ENCODE results near the gene NBEA. TPM values are rescaled to one million over a fixed set of nuclear protein-coding genes. Genes with fewer than 3 reads are reported as not detected.

The NBEA gene
- total RNA-seq, 2 donors from 2014 or later, result 15.2 to 15.9 TPM

GRCh38 chr13:35502456-35502855 is 560.4 kb downstream of the NBEA start:
- no peak for DNase-seq
- H3K27me3 Mint-ChIP-seq (ENCODE audit: insufficient read depth), result no peaks in the 10 kb centered on the region
- no peaks in the 10 kb centered on the region for H3K9me3 Mint-ChIP-seq
- no peaks in the 10 kb centered on the region for H3K36me3 Mint-ChIP-seq (ENCODE audit: low read depth)
- no peak overlapping the region for H3K9ac ChIP-seq (ENCODE audit: extremely low read depth, low read length, poor library complexity, severe bottlenecking)
- H3K4me1 ChIP-seq (ENCODE audit: control insufficient read depth, insufficient read depth, low read length), result peaks cover 3% of the 10 kb centered on the region
- H3K27ac ChIP-seq (ENCODE audit: low read depth, low read length), result no peak overlapping the region
- 64% methylated on average over 3 of the region's 3 CpGs; no CpG with 5 or more reads in 1 of the 2 experiments for WGBS, 2 experiments (ENCODE audit: insufficient coverage in 1 of 2, insufficient read length in 1 of 2)
- no peaks in the 10 kb centered on the region for H3K36me3 ChIP-seq (ENCODE audit: control insufficient read depth, insufficient read depth, low read length)
- peaks cover 3% of the 10 kb centered on the region for H3K4me1 Mint-ChIP-seq
- no peak overlapping the region for H3K4me3 ChIP-seq (ENCODE audit: low read length)
- H3K4me3 Mint-ChIP-seq, result no peak overlapping the region
- TF ChIP-seq CTCF (conservative IDR thresholded peaks at IDR 0.05), result no peak
- no peak overlapping the region for H3K27ac Mint-ChIP-seq
- no peaks in the 10 kb centered on the region for H3K27me3 ChIP-seq (ENCODE audit: control insufficient read depth, insufficient read depth, low read length, poor library complexity, severe bottlenecking)
- no peaks in the 10 kb centered on the region for H3K9me3 ChIP-seq (ENCODE audit: control insufficient read depth, low read length)

- Mint-ChIP-seq H3K4me3 (no peak overlapping the region), H3K4me1 (peaks cover 11% of the 10 kb centered on the region), H3K9me3 (no peaks in the 10 kb centered on the region), H3K27me3 (ENCODE audit: insufficient read depth) (no peaks in the 10 kb centered on the region), H3K36me3 (ENCODE audit: low read depth) (no peaks in the 10 kb centered on the region), H3K27ac (no peak overlapping the region)
- H3K4me3 ChIP-seq (ENCODE audit: low read length), result no peak overlapping the region
- WGBS, 2 experiments (ENCODE audit: insufficient coverage in 1 of 2, insufficient read length in 1 of 2), result 73 to 83% methylated on average over 1 to 5 of the region's 5 CpGs
- no peaks in the 10 kb centered on the region for H3K36me3 ChIP-seq (ENCODE audit: control insufficient read depth, insufficient read depth, low read length)
- DNase-seq, result no peak
- H3K27me3 ChIP-seq (ENCODE audit: control insufficient read depth, insufficient read depth, low read length, poor library complexity, severe bottlenecking), result no peaks in the 10 kb centered on the region
- H3K4me1 ChIP-seq (ENCODE audit: control insufficient read depth, insufficient read depth, low read length), result peaks cover 2% of the 10 kb centered on the region
- no peak overlapping the region for H3K27ac ChIP-seq (ENCODE audit: low read depth, low read length)
- H3K9ac ChIP-seq (ENCODE audit: extremely low read depth, low read length, poor library complexity, severe bottlenecking), result no peak overlapping the region
- H3K9me3 ChIP-seq (ENCODE audit: control insufficient read depth, low read length), result no peaks in the 10 kb centered on the region
- no peak for TF ChIP-seq CTCF (conservative IDR thresholded peaks at IDR 0.05)
These were observed 570.3 kb downstream of the NBEA start for GRCh38 chr13:35512271-35512920.

- Mint-ChIP-seq H3K36me3 (ENCODE audit: low read depth) (no peaks in the 10 kb centered on the region), H3K4me1 (peaks cover 11% of the 10 kb centered on the region), H3K27me3 (ENCODE audit: insufficient read depth) (no peaks in the 10 kb centered on the region), H3K4me3 (no peak overlapping the region), H3K27ac (no peak overlapping the region), H3K9me3 (no peaks in the 10 kb centered on the region)
- Histone ChIP-seq H3K4me1 (ENCODE audit: control insufficient read depth, insufficient read depth, low read length) (peaks cover 2% of the 10 kb centered on the region), H3K36me3 (ENCODE audit: control insufficient read depth, insufficient read depth, low read length) (no peaks in the 10 kb centered on the region), H3K9me3 (ENCODE audit: control insufficient read depth, low read length) (no peaks in the 10 kb centered on the region), H3K9ac (ENCODE audit: extremely low read depth, low read length, poor library complexity, severe bottlenecking) (no peak overlapping the region), H3K27me3 (ENCODE audit: control insufficient read depth, insufficient read depth, low read length, poor library complexity, severe bottlenecking) (no peaks in the 10 kb centered on the region), H3K27ac (ENCODE audit: low read depth, low read length) (no peak overlapping the region), H3K4me3 (ENCODE audit: low read length) (no peak overlapping the region)
- TF ChIP-seq CTCF (conservative IDR thresholded peaks at IDR 0.05), result no peak
- no peak for DNase-seq
- 92 to 100% methylated on average over 7 of the region's 7 CpGs for WGBS, 2 experiments (ENCODE audit: insufficient coverage in 1 of 2, insufficient read length in 1 of 2)
These were observed 572.0 kb downstream of the NBEA start for GRCh38 chr13:35514061-35514477.
